CD1c-positive myeloid dendritic cell (primary cell): ENCODE data around the gene ROPN1L.

Experiments used
- DNase-seq: peaks from one replicate; pipeline ENCODE4 v3.0.0-alpha.2; 2016; ENCODE audit errors: extremely low spot score

Gene ROPN1L

GRCh38 chr5:10457682-10458574, 16.2 kb downstream of the ROPN1L start:
- DNase-seq = no peak

- DNase-seq = no peak
Measured at GRCh38 chr5:10459080-10460055, 17.7 kb downstream of the ROPN1L start.

GRCh38 chr5:10460252-10460906, 18.7 kb downstream of the ROPN1L start:
- DNase-seq = no peak

- DNase-seq = no peak
Measured at GRCh38 chr5:10461041-10461440, 19.4 kb downstream of the ROPN1L start.

- no peak for DNase-seq
Measured at GRCh38 chr5:10461904-10462555, 20.4 kb downstream of the ROPN1L start.

GRCh38 chr5:10463566-10463965, 21.9 kb downstream of the ROPN1L start:
- no peak for DNase-seq

- no peak for DNase-seq
Measured at GRCh38 chr5:10464173-10464572, 22.5 kb downstream of the ROPN1L start.

- no peak for DNase-seq
Measured at GRCh38 chr5:10465726-10466125, 24.0 kb downstream of the ROPN1L start.

GRCh38 chr5:10466446-10467073, 24.9 kb downstream of the ROPN1L start:
- peak; percentile 29 for DNase-seq

GRCh38 chr5:10467281-10468198, 25.9 kb downstream of the ROPN1L start:
- peak; percentile 44 for DNase-seq

- no peak for DNase-seq
Measured at GRCh38 chr5:10468256-10468655, 26.6 kb downstream of the ROPN1L start.

- no peak for DNase-seq
Measured at GRCh38 chr5:10469253-10470050, 27.8 kb downstream of the ROPN1L start.

GRCh38 chr5:10470669-10471068, 29.0 kb downstream of the ROPN1L start:
- no peak for DNase-seq

- no peak for DNase-seq
Measured at GRCh38 chr5:10471677-10472076, 30.0 kb downstream of the ROPN1L start.

GRCh38 chr5:10474521-10475075, 32.9 kb downstream of the ROPN1L start:
- DNase-seq = no peak

GRCh38 chr5:10475931-10476676, 34.4 kb downstream of the ROPN1L start:
- no peak for DNase-seq

- DNase-seq = no peak
Measured at GRCh38 chr5:10476878-10477277, 35.2 kb downstream of the ROPN1L start.

GRCh38 chr5:10477943-10478342, 36.3 kb downstream of the ROPN1L start:
- no peak for DNase-seq
